GM19043 (cell line): ENCODE data around the gene NXPH3.
"Not testable (repeated sequence)": the region's sequence is repeated elsewhere in the genome, so short reads cannot be mapped to it uniquely, and the experiment has no call there.

Source experiments
- ATAC-seq: cut with Tn5 transposase; IDR thresholded peaks from one replicate; pipeline ENCODE4 v1.9.1; 2021; ENCODE audit warnings: low read depth; ENCODE audit not compliant: unreplicated experiment

The NXPH3 gene

GRCh38 chr17:49553676-49554335 lies 21.9 kb upstream of the NXPH3 start:
- no peak for ATAC-seq

GRCh38 chr17:49554694-49555494 lies 20.8 kb upstream of the NXPH3 start:
- ATAC-seq = no peak

GRCh38 chr17:49555495-49556222 lies 20.0 kb upstream of the NXPH3 start:
- no peak for ATAC-seq

GRCh38 chr17:49556223-49556943 lies 19.3 kb upstream of the NXPH3 start:
- no peak for ATAC-seq

- no peak for ATAC-seq
These were observed 18.2 kb upstream of the NXPH3 start for GRCh38 chr17:49557312-49558024.

GRCh38 chr17:49564638-49565037 lies 11.0 kb upstream of the NXPH3 start:
- no peak for ATAC-seq

GRCh38 chr17:49565948-49566491 lies 9.7 kb upstream of the NXPH3 start:
- no peak for ATAC-seq

GRCh38 chr17:49566668-49567071 lies 9.0 kb upstream of the NXPH3 start:
- ATAC-seq = no peak

- no peak for ATAC-seq
These were observed 8.6 kb upstream of the NXPH3 start for GRCh38 chr17:49567104-49567521.

GRCh38 chr17:49567871-49568694 lies 7.6 kb upstream of the NXPH3 start:
- ATAC-seq = no peak

- not testable (repeated sequence) for ATAC-seq
These were observed 7.0 kb upstream of the NXPH3 start for GRCh38 chr17:49568695-49569047.

- ATAC-seq = no peak
These were observed 5.0 kb upstream of the NXPH3 start for GRCh38 chr17:49570540-49571242.

- ATAC-seq = no peak
These were observed 4.4 kb upstream of the NXPH3 start for GRCh38 chr17:49571283-49571682.

- no peak for ATAC-seq
These were observed 3.9 kb upstream of the NXPH3 start for GRCh38 chr17:49571764-49572163.

GRCh38 chr17:49572226-49572625 lies 3.4 kb upstream of the NXPH3 start:
- ATAC-seq = no peak

GRCh38 chr17:49572806-49573420 lies 2.8 kb upstream of the NXPH3 start:
- ATAC-seq = no peak

GRCh38 chr17:49573510-49574322 lies 2.0 kb upstream of the NXPH3 start:
- ATAC-seq = no peak
